Measurements from ENCODE around the gene SKIL. TPM values are rescaled to one million over a fixed set of nuclear protein-coding genes. Genes with fewer than 3 reads are reported as not detected.

The SKIL gene
- total RNA-seq, 1 experiment from 2014 or later = 15.1 TPM

- POLR2A ChIA-PET = no interaction called here
- no peak overlapping the region for H3K4me2 ChIP-seq (ENCODE audit: low read length)
- intact Hi-C loops (cut with micrococcal nuclease) = no loop called here
Measured at GRCh38 chr3:170322566-170323269, 34.8 kb upstream of the SKIL start.

GRCh38 chr3:170323331-170323730 lies 34.2 kb upstream of the SKIL start:
- Histone ChIP-seq H3K9ac (ENCODE audit: low read length) (no peak overlapping the region), H3K27me3 (ENCODE audit: insufficient read depth, low read length) (no peaks in the 10 kb centered on the region), H3K9me2 (ENCODE audit: insufficient read depth) (no peaks in the 10 kb centered on the region), H3K4me3 (replicated peaks in 1 of 2; ENCODE audit: low read depth in 1 of 2, low read length in 2 of 2) (no peak overlapping the region), H4K20me1 (ENCODE audit: insufficient read depth) (no peaks in the 10 kb centered on the region), H3K36me3 (ENCODE audit: control insufficient read depth in 1 of 2, insufficient read depth in 2 of 2, low read length in 2 of 2) (no peaks in the 10 kb centered on the region), H3K4me2 (ENCODE audit: low read length) (no peak overlapping the region), H3K9me3 (ENCODE audit: control insufficient read depth in 1 of 2, insufficient read depth in 1 of 2, low read depth in 1 of 2, low read length in 2 of 2) (no peaks in the 10 kb centered on the region), H3K4me1 (ENCODE audit: control insufficient read depth in 1 of 2, insufficient read depth in 2 of 2, low read length in 2 of 2) (peaks cover 0 to 4% of the 10 kb centered on the region in 2 experiments; a peak in 2 of 4 replicates), H3K79me2 (ENCODE audit: insufficient read depth, low read length) (no peaks in the 10 kb centered on the region), H2AFZ (ENCODE audit: low read depth, low read length, poor library complexity, severe bottlenecking) (no peak overlapping the region), H3K27ac (ENCODE audit: low read depth, low read length) (no peak overlapping the region)
- no TSS peak for BruUV-seq (replicated peaks)
- intact Hi-C loops (cut with micrococcal nuclease) = no loop called here
- ChIA-PET CTCF (no interaction called here), POLR2A (no interaction called here), RAD21 (ENCODE audit: low non-redundant PET in 1 of 2, low total read pairs in 2 of 2, uncharacterized antibody in 2 of 2, unreplicated experiment in 2 of 2) (no interaction called here)
- ATAC-seq = no peak
- no peak for DNase-seq (ENCODE audit: low read depth, low spot score)
- no peak for TF ChIP-seq FOSL1 (IDR thresholded peaks at IDR 0.05; ENCODE audit: low read depth)
- TF ChIP-seq POLR2AphosphoS5 (IDR thresholded peaks at IDR 0.05; ENCODE audit: low read depth, low read length) = no peak

More at GRCh38 chr3:170322566-170323269, 34.8 kb upstream of the SKIL start:
- no peaks in the 10 kb centered on the region for H3K9me2 ChIP-seq (ENCODE audit: insufficient read depth)
- no peaks in the 10 kb centered on the region for H4K20me1 ChIP-seq (ENCODE audit: insufficient read depth)
- ATAC-seq (no peak), DNase-seq (ENCODE audit: low read depth, low spot score) (no peak)
- no peaks in the 10 kb centered on the region for H3K27me3 ChIP-seq (ENCODE audit: insufficient read depth, low read length)
- H3K4me3 ChIP-seq (replicated peaks in 1 of 2; ENCODE audit: low read depth in 1 of 2, low read length in 2 of 2) = no peak overlapping the region
- H3K9ac ChIP-seq (ENCODE audit: low read length) = no peak overlapping the region
- H3K36me3 ChIP-seq (ENCODE audit: control insufficient read depth in 1 of 2, insufficient read depth in 2 of 2, low read length in 2 of 2) = no peaks in the 10 kb centered on the region
- no peaks in the 10 kb centered on the region for H3K9me3 ChIP-seq (ENCODE audit: control insufficient read depth in 1 of 2, insufficient read depth in 1 of 2, low read depth in 1 of 2, low read length in 2 of 2)
- H3K4me1 ChIP-seq (ENCODE audit: control insufficient read depth in 1 of 2, insufficient read depth in 2 of 2, low read length in 2 of 2) = peaks cover 0 to 4% of the 10 kb centered on the region in 2 experiments; a peak in 2 of 4 replicates
- TF ChIP-seq ZNF274 (IDR thresholded peaks at IDR 0.05; ENCODE audit: low read depth, low read length) = no peak
- no peak for TF ChIP-seq TCF7L2 (IDR thresholded peaks at IDR 0.05; ENCODE audit: borderline replicate concordance, extremely low read depth, insufficient read depth, insufficient read length)
- no peak for TF ChIP-seq ZFX (IDR thresholded peaks at IDR 0.05)
- no peak for TF ChIP-seq SP1 (IDR thresholded peaks at IDR 0.05; ENCODE audit: low read depth)
- TF ChIP-seq CEBPB (IDR thresholded peaks at IDR 0.05; ENCODE audit: low read depth) = no peak
- TF ChIP-seq ATF3 (IDR thresholded peaks at IDR 0.05) = no peak
- TF ChIP-seq JUND (IDR thresholded peaks at IDR 0.05) = no peak
- TF ChIP-seq FOSL1 (IDR thresholded peaks at IDR 0.05; ENCODE audit: low read depth) = no peak
- TF ChIP-seq MAX (IDR thresholded peaks at IDR 0.05) = no peak
- TF ChIP-seq CBX3 (IDR thresholded peaks at IDR 0.05; ENCODE audit: low read depth) = no peak
- no peak for TF ChIP-seq EZH2 (IDR thresholded peaks at IDR 0.05)
- no peak overlapping the region for H2AFZ ChIP-seq (ENCODE audit: low read depth, low read length, poor library complexity, severe bottlenecking)
- BruUV-seq (replicated peaks) = no TSS peak
- ChIA-PET CTCF (no interaction called here), RAD21 (ENCODE audit: low non-redundant PET in 1 of 2, low total read pairs in 2 of 2, uncharacterized antibody in 2 of 2, unreplicated experiment in 2 of 2) (no interaction called here)
- no peak overlapping the region for H3K27ac ChIP-seq (ENCODE audit: low read depth, low read length)
- H3K79me2 ChIP-seq (ENCODE audit: insufficient read depth, low read length) = no peaks in the 10 kb centered on the region
